NCI-H460 (cell line): Measurements from ENCODE around the gene KCNIP3. TPM values are rescaled to one million over a fixed set of nuclear protein-coding genes. Genes with fewer than 3 reads are reported as not detected.
A peak's percentile ranks its signal among the peaks of the same experiment; 100 is the strongest.
"Not testable (repeated sequence)": the region's sequence is repeated elsewhere in the genome, so short reads cannot be mapped to it uniquely, and the experiment has no call there.

ENCODE experiments used
- DNase-seq: peaks from one replicate; pipeline ENCODE4 v3.0.0-alpha.2; 2016; ENCODE audit warnings: low read depth; ENCODE audit errors: extremely low read depth
- total RNA-seq: library from RNA; depleted of rRNA; stranded (reverse); fragments of >200 nt; shearing (Covaris generic); gene quantifications from 2 replicates; pipeline ENCODE4 v1.2.3, GENCODE V29; 2014

KCNIP3 gene
- total RNA-seq, 1 experiment from 2014 or later: 3.8 TPM

- DNase-seq: no peak
These were observed 48.0 kb downstream of the KCNIP3 start for GRCh38 chr2:95345081-95345562.

DNA sequence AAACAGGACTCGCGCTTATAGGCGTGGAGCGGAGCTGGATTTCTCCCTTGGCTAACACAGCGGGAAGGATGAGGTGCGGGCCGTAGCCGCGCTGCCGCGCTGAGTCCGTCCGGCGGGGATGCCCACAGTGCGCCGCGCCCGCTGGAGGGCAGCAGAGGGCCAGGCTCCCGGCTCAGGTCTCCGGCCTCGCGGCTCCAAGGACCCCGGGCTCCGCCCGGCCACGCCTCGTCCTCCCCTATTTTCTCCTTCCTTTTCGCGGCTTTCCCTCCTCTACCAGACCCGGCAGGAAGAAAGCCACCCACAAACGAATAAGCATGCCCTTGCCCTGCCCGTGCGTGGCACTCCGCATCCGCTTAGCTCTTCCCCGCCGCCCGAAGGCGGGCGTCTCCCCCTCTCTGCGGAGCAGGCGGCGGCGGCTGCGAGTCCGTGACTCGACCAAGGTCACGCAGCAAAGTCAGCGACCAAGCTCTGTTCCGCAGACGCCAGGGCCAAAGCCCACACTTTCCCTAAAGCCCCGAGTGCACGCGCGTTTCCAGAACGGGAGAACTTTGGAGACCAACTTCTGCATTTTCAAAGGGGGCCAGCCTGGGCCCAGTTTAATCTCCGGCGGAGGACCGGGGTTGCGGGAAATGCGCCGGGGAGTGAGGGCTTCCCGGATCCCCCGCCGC is 48.5 kb downstream of the KCNIP3 start:
- DNase-seq: peak; percentile 83

GRCh38 chr2:95346231-95346737 is 49.1 kb downstream of the KCNIP3 start:
- DNase-seq: peak; percentile 62

- no peak for DNase-seq
These were observed 49.9 kb downstream of the KCNIP3 start for GRCh38 chr2:95346738-95347671.

GRCh38 chr2:95347681-95348608 is 50.8 kb downstream of the KCNIP3 start:
- no peak for DNase-seq

- DNase-seq: no peak
These were observed 51.7 kb downstream of the KCNIP3 start for GRCh38 chr2:95348609-95349567.

DNA sequence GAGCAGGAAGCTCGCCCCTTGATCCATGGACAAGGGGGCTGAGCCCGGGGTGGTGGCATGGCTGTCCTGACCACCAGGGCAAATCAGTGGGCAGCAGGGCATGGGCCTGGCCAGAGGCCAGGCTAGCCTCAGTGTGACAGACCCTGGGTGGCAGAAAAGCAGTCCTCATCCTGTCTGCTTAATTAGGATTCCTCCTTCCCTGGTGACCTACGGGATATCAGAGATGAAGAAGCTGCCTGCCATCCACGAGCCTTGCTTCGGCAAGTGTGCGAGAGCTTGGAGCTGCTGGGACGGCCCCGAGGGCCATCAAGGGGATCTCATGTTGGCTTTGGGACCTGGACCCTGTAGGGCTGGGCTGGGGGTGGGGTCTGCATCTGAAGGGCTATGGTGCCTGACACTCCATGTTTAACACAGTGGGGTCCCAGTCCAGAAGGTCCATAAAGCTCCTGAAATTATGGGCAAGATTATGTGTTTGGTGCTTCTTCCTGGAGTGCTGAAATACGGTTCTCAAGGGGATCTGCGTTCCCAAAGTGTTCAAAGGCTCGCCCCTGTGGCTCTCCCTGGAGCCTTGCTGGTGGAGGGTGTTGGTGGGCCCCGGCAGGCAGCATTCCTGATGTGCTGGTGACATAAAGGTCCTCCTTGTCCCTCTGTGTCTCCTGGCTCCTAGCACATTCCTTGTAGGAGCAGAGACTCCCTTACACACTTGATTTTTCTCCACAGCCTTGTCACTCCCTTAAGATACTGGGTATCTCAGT is 52.6 kb downstream of the KCNIP3 start:
- no peak for DNase-seq

- DNase-seq: no peak
These were observed 53.2 kb downstream of the KCNIP3 start for GRCh38 chr2:95350368-95350767.

GRCh38 chr2:95350774-95351597 is 53.8 kb downstream of the KCNIP3 start:
- DNase-seq: no peak

DNA sequence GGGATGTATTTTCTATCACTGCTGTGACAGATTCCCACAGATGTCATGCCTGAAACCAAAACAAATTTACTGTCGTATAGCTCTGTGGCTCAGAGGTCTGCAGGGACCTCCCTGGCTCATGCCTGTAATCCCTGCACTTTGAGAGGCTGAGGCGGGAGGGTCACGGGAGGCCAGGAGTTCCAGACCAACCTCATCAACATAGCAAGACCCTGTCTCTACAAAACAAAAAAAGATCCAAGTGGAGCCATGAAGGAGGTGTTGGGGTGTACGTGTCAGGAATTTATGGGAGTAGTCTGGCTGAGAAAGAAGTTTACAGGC is 54.4 kb downstream of the KCNIP3 start:
- DNase-seq: no peak

- DNase-seq: no peak
These were observed 55.3 kb downstream of the KCNIP3 start for GRCh38 chr2:95352310-95353054.

DNA sequence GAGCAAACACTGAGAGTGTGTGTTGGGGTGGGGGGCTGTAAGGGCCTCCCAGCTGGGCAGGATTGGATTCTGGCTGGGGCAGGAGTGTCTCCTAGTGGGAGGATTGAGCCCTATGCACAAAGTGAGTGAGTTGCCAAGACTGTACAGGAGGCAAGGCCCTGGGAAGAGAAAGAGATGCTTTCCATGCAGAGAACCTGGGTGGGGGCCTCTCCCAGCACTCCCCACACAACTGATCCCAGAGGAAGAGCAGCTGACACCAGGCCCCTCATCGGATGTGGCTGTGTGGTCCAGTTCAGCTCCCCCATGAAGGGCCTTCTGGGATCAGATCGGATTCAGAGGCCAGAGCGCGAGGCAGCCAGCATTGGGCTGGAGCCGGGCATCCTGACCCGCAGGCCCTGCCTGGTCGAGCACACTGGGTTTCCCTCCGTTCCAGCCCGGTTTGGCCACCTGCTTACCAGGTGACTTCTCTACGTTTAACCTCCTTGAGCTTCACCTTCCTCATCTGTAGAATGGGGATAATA is 56.0 kb downstream of the KCNIP3 start:
- DNase-seq: no peak

- DNase-seq: no peak
These were observed 56.7 kb downstream of the KCNIP3 start for GRCh38 chr2:95353613-95354468.

DNA sequence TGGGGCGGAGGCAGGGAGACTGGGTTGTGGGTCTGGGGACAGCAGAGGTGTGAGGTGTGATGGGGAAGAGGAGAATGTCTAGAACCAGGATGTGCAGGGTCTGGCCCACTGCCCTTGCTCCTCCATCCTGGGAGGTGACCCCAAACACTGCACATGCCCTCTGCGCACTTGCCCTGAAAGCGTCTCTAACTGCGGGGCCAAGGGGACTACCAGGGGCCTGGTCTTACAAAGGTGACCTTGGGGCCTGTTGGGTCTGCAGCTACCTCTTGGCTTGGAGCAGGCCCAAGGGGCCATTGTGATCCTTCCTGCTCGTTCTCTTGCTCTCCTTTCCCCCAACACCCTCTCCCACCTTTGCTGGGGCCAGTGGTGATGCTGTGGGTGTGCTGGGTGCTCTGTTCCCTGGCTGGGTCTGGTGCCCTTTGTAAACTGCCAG is 57.3 kb downstream of the KCNIP3 start:
- no peak for DNase-seq

GRCh38 chr2:95354925-95355324 is 57.8 kb downstream of the KCNIP3 start:
- DNase-seq: no peak

GRCh38 chr2:95355486-95355885 is 58.3 kb downstream of the KCNIP3 start:
- DNase-seq: not testable (repeated sequence)
